Heart left ventricle (tissue), 16 donors: ENCODE data around the gene AKR7A2. TPM values are rescaled to one million over a fixed set of nuclear protein-coding genes. Genes with fewer than 3 reads are reported as not detected.

Experiments used
- ATAC-seq, 4 donors: fragments of 200-7000 bp; cut with Tn5 transposase; one replicate each; pipeline ENCODE4 v1.9.1; 2020 to 2022; ENCODE audit warnings: moderate library complexity in 4 of 4, mild to moderate bottlenecking in 3 of 4, moderate number of reproducible peaks in 1 of 4
- DNase-seq, 5 donors: peaks; one replicate each; pipeline ENCODE4 v3.0.0-alpha.2; 2020
- H3K27ac ChIP-seq, 12 donors: fragments of 200-600 bp; sonication (generic) in 4 of 12; one replicate each; pipeline versions ENCODE4 v1.5.0 to v1.8.0; 2016 to 2022; ENCODE audit warnings: mild to moderate bottlenecking in 2 of 12
- H3K27me3 ChIP-seq, 9 donors: fragments of 200-600 bp; sonication (generic) in 2 of 9; one replicate each; pipeline versions ENCODE4 v1.5.1 to v1.8.0; 2016 to 2022; ENCODE audit warnings: mild to moderate bottlenecking in 3 of 9
- H3K36me3 ChIP-seq, 9 donors: fragments of 200-600 bp; sonication (generic) in 2 of 9; one replicate each; pipeline versions ENCODE4 v1.5.0 to v1.8.0; 2018 to 2022; ENCODE audit warnings: mild to moderate bottlenecking in 2 of 9
- H3K4me1 ChIP-seq, 12 donors: fragments of 200-600 bp; sonication (generic) in 4 of 12; one replicate each; pipeline versions ENCODE4 v1.5.0 to v1.8.0; 2016 to 2022; ENCODE audit warnings: mild to moderate bottlenecking in 3 of 12
- H3K4me3 ChIP-seq, 12 donors: fragments of 200-600 bp; sonication (generic) in 4 of 12; one replicate each; pipeline versions ENCODE4 v1.5.0 to v1.8.0; 2017 to 2022; ENCODE audit warnings: mild to moderate bottlenecking in 9 of 12, moderate library complexity in 4 of 12
- H3K9me3 ChIP-seq, 12 donors: fragments of 200-600 bp; sonication (generic) in 4 of 12; one replicate each; pipeline versions ENCODE4 v1.5.0 to v1.8.0; 2016 to 2022; ENCODE audit warnings: mild to moderate bottlenecking in 1 of 12
- POLR2A ChIP-seq, 2 donors: fragments of 450-650 bp; IDR thresholded peaks; one replicate each; pipeline ENCODE4 v1.6.1; 2017; ENCODE audit warnings: antibody characterized with exemption in 2 of 2, mild to moderate bottlenecking in 2 of 2, moderate library complexity in 2 of 2
- WGBS, 4 donors: extraction: QIAGEN DNeasy Blood & Tissue Kit in 2 of 4; methylation state at CpG; one replicate each; pipeline versions ENCODE4 v1.1.5 to v1.1.7; 2013 to 2018; 5-methylcytosine and 5-hydroxymethylcytosine counted together
- intact Hi-C, 10 donors: fragments of 100-400 bp; cut with DNase I; formaldehyde crosslinking; loops; one replicate each; pipeline versions ENCODE4 v1.11.1 to v1.14.2; 2022
- polyA plus RNA-seq, 2 donors: library from polyadenylated mRNA; stranded (reverse); fragments of 200-250 nt; gene quantifications; one replicate each; pipeline ENCODE4 v1.2.3, GENCODE V29; 2013
- total RNA-seq, 9 donors: library from RNA; depleted of rRNA in 2 of 9; stranded (reverse); fragments of >200 nt in 2 of 9; fragmentation: NEBNext Ultra II Directional in 3 of 9; extraction: Animal tissue kit (Norgen Biotek cat#: 25700) in 3 of 9; gene quantifications; one replicate each; pipeline versions ENCODE4 v1.1.0 to v1.2.4, GENCODE V29; 2016 to 2023
- TF ChIP-seq, protein P1 (sequence below), 12 donors: fragments of 200-600 bp; sonication (generic) in 4 of 12; IDR thresholded peaks; one replicate each; pipeline versions ENCODE4 v1.5.0 to v1.8.0; 2018 to 2022; ENCODE audit warnings: antibody characterized with exemption in 12 of 12, mild to moderate bottlenecking in 5 of 12
- donor health status: ischemic (EF 13 %, LVEDD 7.1; RV severe dilation, severe dysfunction).
- donor health status: healthy with polysubstance abuse.
- donor health status: DM: no; HTN: yes; CAD: no.
- donor health status: DM: no; HTN: no; CAD: no.
- donor health status: ischemic (EF 25% LVEDD 6.9; RV normal size, moderate dysfunction).
- donor health status: ischemic (EF 25% LVEDD 5.7; RV mildly dilated, moderate dysfunction).
- donor health status: healthy.
- donor health status: DM: yes; HTN: yes; CAD: no.
- donor health status: ischemic (EF 35%, LVEDD 5.7; RV mildly dilated, moderate dysfunction).
- donor health status: nonischemic (EF 11% LVEDD 7.7; RV severe dilation, severe dysfunction).
- donor health status: DM: yes; HTN: yes; CAD: no.
- donor health status: PGD.
- donor health status: ischemic (EF 29% LVEDD 5.4; RV normal size, mild dysfunction).
- donor health status: nonischemic (EF 23%, LVEDD 6.1; RV moderate dilation, normal function).

AKR7A2 gene
- total and polyA plus RNA-seq, 11 donors = 13.8 to 97.5 (median 41.9) TPM

GRCh38 chr1:19255288-19255687, 56.7 kb downstream of the AKR7A2 start:
- Histone ChIP-seq H3K4me3 (no peak overlapping the region), H3K36me3 (peaks cover 0 to 52% (median 45%) of the 10 kb centered on the region in 9 donors), H3K27ac (no peak overlapping the region), H3K27me3 (no peaks in the 10 kb centered on the region), H3K9me3 (no peaks in the 10 kb centered on the region), H3K4me1 (peaks cover 3 to 38% (median 23%) of the 10 kb centered on the region in 12 donors)
- intact Hi-C loops = loop anchor here in 4 of 10 donors (10.0 kb wide), 1 partner anchor 400 kb away; no protein-coding TSS in a partner anchor
- ATAC-seq (no peak), DNase-seq (no peak)
- TF ChIP-seq, protein P1, sequence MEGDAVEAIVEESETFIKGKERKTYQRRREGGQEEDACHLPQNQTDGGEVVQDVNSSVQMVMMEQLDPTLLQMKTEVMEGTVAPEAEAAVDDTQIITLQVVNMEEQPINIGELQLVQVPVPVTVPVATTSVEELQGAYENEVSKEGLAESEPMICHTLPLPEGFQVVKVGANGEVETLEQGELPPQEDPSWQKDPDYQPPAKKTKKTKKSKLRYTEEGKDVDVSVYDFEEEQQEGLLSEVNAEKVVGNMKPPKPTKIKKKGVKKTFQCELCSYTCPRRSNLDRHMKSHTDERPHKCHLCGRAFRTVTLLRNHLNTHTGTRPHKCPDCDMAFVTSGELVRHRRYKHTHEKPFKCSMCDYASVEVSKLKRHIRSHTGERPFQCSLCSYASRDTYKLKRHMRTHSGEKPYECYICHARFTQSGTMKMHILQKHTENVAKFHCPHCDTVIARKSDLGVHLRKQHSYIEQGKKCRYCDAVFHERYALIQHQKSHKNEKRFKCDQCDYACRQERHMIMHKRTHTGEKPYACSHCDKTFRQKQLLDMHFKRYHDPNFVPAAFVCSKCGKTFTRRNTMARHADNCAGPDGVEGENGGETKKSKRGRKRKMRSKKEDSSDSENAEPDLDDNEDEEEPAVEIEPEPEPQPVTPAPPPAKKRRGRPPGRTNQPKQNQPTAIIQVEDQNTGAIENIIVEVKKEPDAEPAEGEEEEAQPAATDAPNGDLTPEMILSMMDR (IDR thresholded peaks at IDR 0.05) = no peak
- 82 to 96% (median 87%) methylated on average over 4 of the region's 4 CpGs for WGBS, 4 donors

DNA sequence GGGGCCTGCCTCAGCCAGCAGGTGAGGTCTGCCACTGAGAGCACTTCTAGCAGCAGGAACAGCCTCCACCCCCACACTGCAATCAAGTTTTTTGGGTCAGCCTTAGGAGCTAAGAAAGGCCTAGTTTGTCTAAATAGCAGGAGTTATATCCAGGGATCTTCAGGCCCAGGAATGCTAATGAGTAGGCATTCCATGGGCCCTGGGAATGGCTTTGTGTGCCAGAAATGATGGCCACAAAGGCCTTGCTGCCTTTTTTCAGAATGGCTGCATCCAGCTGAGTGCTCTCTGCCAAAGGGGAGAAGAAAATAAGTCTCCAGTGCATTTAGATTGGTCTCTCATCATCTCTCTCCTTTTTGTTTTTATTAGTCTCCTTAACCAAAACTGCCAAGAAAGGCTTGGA, 57.5 kb downstream of the AKR7A2 start:
- Histone ChIP-seq H3K4me3 (no peak overlapping the region), H3K27ac (no peak overlapping the region), H3K9me3 (no peaks in the 10 kb centered on the region), H3K27me3 (no peaks in the 10 kb centered on the region), H3K4me1 (peaks cover 3 to 46% (median 26%) of the 10 kb centered on the region in 12 donors), H3K36me3 (peaks cover 0 to 49% (median 37%) of the 10 kb centered on the region in 9 donors)
- DNase-seq = no peak
- intact Hi-C loops = loop anchor here in 7 of 10 donors (5.0 to 10.0 kb wide), 3 partner anchors 398 to 403 kb away; no protein-coding TSS in a partner anchor
- ATAC-seq = no peak
- TF ChIP-seq, protein P1 (IDR thresholded peaks at IDR 0.05) = no peak
- no peak for TF ChIP-seq POLR2A (IDR thresholded peaks at IDR 0.05)

Other genes starting within 250 kb of the AKR7A2 start
- 100 to 1,000 TPM in 3 of 9 donors, 10 to 100 TPM in 6; 44.8 to 150 (median 94.4) TPM for gene UBR4, start 101.9 kb downstream of the AKR7A2 start, total RNA-seq
- gene UBR4, start 101.9 kb downstream of the AKR7A2 start, polyA plus RNA-seq = 10 to 100 TPM; 67.3 to 67.4 TPM
- gene EMC1, start 60.6 kb downstream of the AKR7A2 start, total RNA-seq = 10 to 100 TPM; 23.4 to 54.5 (median 32.7) TPM
- 10 to 100 TPM; 10.1 to 27.2 TPM for gene EMC1, start 60.6 kb downstream of the AKR7A2 start, polyA plus RNA-seq
- 10 to 100 TPM in 6 of 9 donors, 1 to 10 TPM in 3; 8.3 to 17.4 (median 13.7) TPM for gene MRTO4, start 60.3 kb downstream of the AKR7A2 start, total RNA-seq
- gene MRTO4, start 60.3 kb downstream of the AKR7A2 start, polyA plus RNA-seq = 10 to 100 TPM; 19.3 to 56.3 TPM
- gene AKR7A3, start 23.4 kb downstream of the AKR7A2 start, total RNA-seq = under 1 TPM in 5 of 9 donors, not detected in 4; 0.19 to 0.36 (median 0.20) TPM
- under 1 TPM in 1 of 2 donors, not detected in 1; 0.12 TPM for gene AKR7A3, start 23.4 kb downstream of the AKR7A2 start, polyA plus RNA-seq
- 10 to 100 TPM in 2 of 9 donors, 1 to 10 TPM in 7; 6.4 to 17.2 (median 8.2) TPM for gene SLC66A1, start 182 bp upstream of the AKR7A2 start, total RNA-seq
- gene SLC66A1, start 182 bp upstream of the AKR7A2 start, polyA plus RNA-seq = 10 to 100 TPM; 10.4 to 19.4 TPM
- 100 to 1,000 TPM in 8 of 9 donors, 10 to 100 TPM in 1; 77.8 to 348 (median 237) TPM for gene CAPZB, start 173.4 kb upstream of the AKR7A2 start, total RNA-seq
- gene CAPZB, start 173.4 kb upstream of the AKR7A2 start, polyA plus RNA-seq = 100 to 1,000 TPM; 228 to 255 TPM